Glutamatergic neuron (in vitro differentiated cells): ENCODE results near the gene ABCD4. TPM values are rescaled to one million over a fixed set of nuclear protein-coding genes. Genes with fewer than 3 reads are reported as not detected.

ENCODE experiments used
- DNase-seq: peaks from one replicate; pipeline ENCODE4 v3.0.0; 2022
- H3K27ac Mint-ChIP-seq: one replicate; pipeline ENCODE4 v1.8.0; 2020; ENCODE audit warnings: mild to moderate bottlenecking, mixed read lengths, inconsistent platforms; ENCODE audit not compliant: unreplicated experiment
- H3K27me3 Mint-ChIP-seq: one replicate; pipeline ENCODE4 v1.8.0; 2020; ENCODE audit warnings: mild to moderate bottlenecking, moderate library complexity, mixed read lengths, inconsistent platforms; ENCODE audit not compliant: unreplicated experiment
- H3K36me3 Mint-ChIP-seq: one replicate; pipeline ENCODE4 v1.8.0; 2020; ENCODE audit warnings: mild to moderate bottlenecking, mixed read lengths, inconsistent platforms; ENCODE audit not compliant: unreplicated experiment
- H3K4me1 Mint-ChIP-seq: one replicate; pipeline ENCODE4 v1.8.0; 2020; ENCODE audit warnings: mild to moderate bottlenecking, low read depth, mixed read lengths, inconsistent platforms; ENCODE audit not compliant: unreplicated experiment
- H3K4me3 Mint-ChIP-seq: one replicate; pipeline ENCODE4 v1.8.0; 2020; ENCODE audit warnings: mild to moderate bottlenecking, mixed read lengths, inconsistent platforms; ENCODE audit not compliant: unreplicated experiment
- H3K9me3 Mint-ChIP-seq: one replicate; pipeline ENCODE4 v1.8.0; 2020; ENCODE audit warnings: mild to moderate bottlenecking, moderate library complexity, mixed read lengths, inconsistent platforms; ENCODE audit not compliant: unreplicated experiment
- CTCF ChIP-seq: fragments of 200-600 bp; sonication (generic); IDR thresholded peaks from one replicate; pipeline ENCODE4 v1.5.0; 2021; ENCODE audit not compliant: partially characterized antibody, unreplicated experiment
- total RNA-seq: library from RNA; stranded (reverse); fragmentation: NEBNext Ultra II Directional; extraction: Animal tissue kit (Norgen Biotek cat#: 25700); gene quantifications from one replicate; pipeline ENCODE4 v1.2.1, GENCODE V29; 2021; ENCODE audit not compliant: unreplicated experiment

The ABCD4 gene
- total RNA-seq, 1 donor from 2014 or later: 73.7 TPM

DNA sequence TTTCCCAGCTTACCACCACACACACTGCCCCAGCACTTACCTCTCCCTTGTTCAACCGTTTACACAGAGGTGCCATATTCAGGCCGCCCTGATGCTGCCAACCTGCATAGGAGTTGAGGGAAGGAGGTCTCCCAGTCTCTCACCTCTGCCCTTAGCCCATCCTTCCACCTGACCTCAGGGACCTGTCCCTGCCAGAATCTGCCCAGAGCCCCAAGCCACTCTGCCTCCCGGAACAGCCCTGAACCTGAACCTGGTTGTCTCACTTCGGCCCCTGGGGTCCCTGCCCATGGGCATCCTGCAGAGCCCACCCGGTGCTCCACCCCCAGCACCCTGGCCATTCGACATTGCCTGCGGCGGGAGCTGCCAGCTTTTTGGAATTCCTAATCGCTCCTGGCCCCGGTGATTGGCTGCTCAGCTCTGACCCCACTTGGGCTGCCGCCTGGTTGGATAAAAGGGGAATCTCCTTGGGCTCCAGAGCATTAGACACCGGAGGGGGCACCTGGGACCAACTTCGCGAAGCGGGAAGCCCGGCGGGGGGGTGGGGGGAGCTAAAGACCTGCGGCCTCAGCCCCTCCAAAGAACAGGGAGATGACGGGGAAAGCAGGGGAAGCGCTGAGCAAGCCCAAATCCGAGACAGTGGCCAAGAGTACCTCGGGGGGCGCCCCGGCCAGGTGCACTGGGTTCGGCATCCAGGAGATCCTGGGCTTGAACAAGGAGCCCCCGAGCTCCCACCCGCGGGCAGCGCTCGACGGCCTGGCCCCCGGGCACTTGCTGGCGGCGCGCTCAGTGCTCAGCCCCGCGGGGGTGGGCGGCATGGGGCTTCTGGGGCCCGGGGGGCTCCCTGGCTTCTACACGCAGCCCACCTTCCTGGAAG, 63.5 kb downstream of the ABCD4 start, which contains the start of gene VSX2:
Gene VSX2 (plus strand): TSS at position 476 of the 874 bp plus-strand sequence. CDS start 113 bp downstream, at position 589.
- Mint-ChIP-seq H3K27me3 (peaks cover 39% of the 10 kb centered on the region), H3K9me3 (peaks cover 10% of the 10 kb centered on the region), H3K36me3 (no peaks in the 10 kb centered on the region), H3K4me3 (no peak within 1 kb of the TSS), H3K4me1 (no peaks in the 10 kb centered on the region), H3K27ac (no peak within 1 kb of the TSS)
- no peak for DNase-seq
- no peak for TF ChIP-seq CTCF

DNA sequence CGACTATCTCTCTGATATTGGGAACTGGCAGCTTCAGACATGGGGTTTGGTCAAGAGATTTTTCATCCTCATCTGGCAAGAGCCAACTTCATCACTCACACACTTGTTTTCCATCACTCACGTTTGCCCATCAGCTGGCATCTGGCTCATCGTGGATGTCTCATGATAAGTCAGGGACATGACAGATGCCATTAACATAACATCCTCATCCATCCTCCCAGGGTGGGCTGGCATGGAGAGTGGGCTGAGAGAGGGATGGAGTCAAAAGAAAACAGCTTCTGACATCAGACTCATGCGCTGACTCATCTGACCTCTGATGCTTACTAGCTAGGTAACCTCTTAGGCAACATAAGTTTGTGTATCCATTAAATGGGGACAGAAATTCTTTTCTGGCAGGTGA, 65.3 kb downstream of the ABCD4 start:
- no peak for DNase-seq
- Mint-ChIP-seq H3K27me3 (peaks cover 24% of the 10 kb centered on the region), H3K4me1 (no peaks in the 10 kb centered on the region), H3K36me3 (peaks cover under 1% of the 10 kb centered on the region), H3K27ac (no peak overlapping the region), H3K4me3 (no peak overlapping the region), H3K9me3 (peaks cover 1% of the 10 kb centered on the region)
- no peak for TF ChIP-seq CTCF

Other genes starting within 250 kb of the ABCD4 start
- 8.6 TPM for gene ALDH6A1, start 218.5 kb downstream of the ABCD4 start, total RNA-seq
- 4.5 TPM for gene LIN52, start 218.0 kb downstream of the ABCD4 start, total RNA-seq
- not detected for gene VSX2, start 63.5 kb downstream of the ABCD4 start, total RNA-seq
- 0.15 TPM for gene VRTN, start 45.5 kb upstream of the ABCD4 start, total RNA-seq
- 1.5 TPM for gene SYNDIG1L, start 123.3 kb upstream of the ABCD4 start, total RNA-seq
- 17.6 TPM for gene NPC2, start 190.4 kb upstream of the ABCD4 start, total RNA-seq
- 14.8 TPM for gene ISCA2, start 190.8 kb upstream of the ABCD4 start, total RNA-seq